ENCODE results near the gene ILF3. TPM values are rescaled to one million over a fixed set of nuclear protein-coding genes. Genes with fewer than 3 reads are reported as not detected.
A peak's percentile ranks its signal among the peaks of the same experiment; 100 is the strongest.

The ILF3 gene
- total RNA-seq, 1 donor from 2014 or later: 69.4 TPM

DNA sequence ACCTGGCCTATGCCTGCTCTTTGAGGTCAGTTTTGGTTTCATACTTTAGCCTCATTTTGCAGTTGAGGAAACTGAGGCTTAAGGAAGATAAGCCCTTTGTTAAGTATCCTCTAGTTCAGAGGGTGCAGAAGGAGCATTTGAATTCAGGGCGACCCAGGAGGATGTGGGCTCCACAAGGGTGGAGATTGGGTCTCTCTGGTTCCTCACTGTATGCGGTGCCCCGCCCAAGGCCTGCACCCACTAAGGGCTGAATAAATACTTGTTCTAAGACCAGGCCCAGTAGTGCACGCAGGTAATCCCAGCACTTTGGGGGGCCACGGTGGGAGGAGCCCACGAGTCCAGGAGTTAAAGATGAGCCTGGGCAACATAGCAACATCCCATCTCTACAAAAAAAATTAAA, 29.6 kb upstream of the ILF3 start:
- no peaks in the 10 kb centered on the region for H3K9me3 ChIP-seq (ENCODE audit: control insufficient read depth in 3 of 3, low read length in 3 of 3)
- H3K27me3 ChIP-seq (ENCODE audit: control insufficient read depth in 3 of 3, insufficient read depth in 3 of 3, low read length in 3 of 3): no peaks in the 10 kb centered on the region
- H3K4me1 ChIP-seq (ENCODE audit: control insufficient read depth in 3 of 3, insufficient read depth in 3 of 3, low read length in 3 of 3): peaks cover 10 to 28% (median 13%) of the 10 kb centered on the region in 3 donors
- H3K36me3 ChIP-seq (ENCODE audit: control insufficient read depth in 3 of 3, insufficient read depth in 3 of 3, low read length in 3 of 3): peaks cover 15 to 19% (median 16%) of the 10 kb centered on the region in 3 donors
- H3K27ac ChIP-seq (ENCODE audit: low read depth, low read length): peak overlapping the region; percentile 87
- H3K4me3 ChIP-seq (ENCODE audit: low read length in 3 of 3): peak overlapping the region; percentile 76 to 84 (median 83)
- H3K9ac ChIP-seq (ENCODE audit: low read depth in 1 of 3, low read length in 3 of 3): peak overlapping the region; percentile 71 to 87 (median 87)

DNA sequence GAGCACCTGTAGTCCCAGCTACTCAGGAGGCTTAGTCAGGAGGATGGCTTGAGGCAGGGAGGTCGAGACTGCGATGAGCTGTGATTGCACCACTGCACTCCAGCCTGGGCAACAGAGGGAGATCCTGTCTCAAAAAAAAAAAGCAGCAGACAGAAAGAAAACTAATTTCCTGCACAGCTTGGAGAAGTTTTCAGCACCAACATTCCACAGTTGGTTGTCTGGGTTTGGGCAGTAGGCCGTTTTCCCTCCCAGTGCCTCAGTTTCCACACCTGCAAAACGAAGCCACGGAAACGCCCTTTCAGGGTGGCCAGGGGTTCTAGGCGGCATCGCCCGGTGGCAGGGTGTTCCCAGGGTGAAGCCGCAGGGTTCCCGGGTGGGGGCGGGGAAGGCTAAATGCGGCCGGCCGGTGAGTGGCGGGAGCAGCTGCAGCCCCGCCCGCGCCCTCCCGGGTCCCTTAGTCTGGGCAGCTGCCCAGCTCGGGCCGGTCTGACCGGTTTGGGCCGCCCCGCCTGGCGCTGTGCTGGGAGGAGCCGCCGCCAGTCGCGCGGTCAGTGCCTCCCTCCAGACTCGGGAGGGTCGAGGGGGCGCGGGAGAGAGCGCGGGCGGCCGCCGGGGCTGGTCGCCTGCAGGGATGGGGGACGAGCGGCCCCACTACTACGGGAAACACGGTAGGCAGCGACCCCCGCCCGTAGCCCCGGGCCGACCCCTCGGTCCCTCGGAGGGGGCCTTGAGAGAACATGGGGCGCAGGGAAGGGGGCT, 29.0 kb upstream of the ILF3 start, which contains the start of gene SLC44A2:
Gene SLC44A2 (plus strand): TSS at position 551 of the 759 bp plus-strand sequence. CDS start 81 bp downstream, at position 632.
- Histone ChIP-seq H3K36me3 (ENCODE audit: control insufficient read depth in 3 of 3, insufficient read depth in 3 of 3, low read length in 3 of 3) (peaks cover 18 to 22% (median 19%) of the 10 kb centered on the region in 3 donors), H3K27me3 (ENCODE audit: control insufficient read depth in 3 of 3, insufficient read depth in 3 of 3, low read length in 3 of 3) (no peaks in the 10 kb centered on the region), H3K9ac (ENCODE audit: low read depth in 1 of 3, low read length in 3 of 3) (peak within 1 kb of the TSS; percentile 90 to 95 (median 91)), H3K27ac (ENCODE audit: low read depth, low read length) (peak within 1 kb of the TSS; percentile 87), H3K4me3 (ENCODE audit: low read length in 3 of 3) (peak within 1 kb of the TSS; percentile 76 to 85 (median 84)), H3K9me3 (ENCODE audit: control insufficient read depth in 3 of 3, low read length in 3 of 3) (no peaks in the 10 kb centered on the region), H3K4me1 (ENCODE audit: control insufficient read depth in 3 of 3, insufficient read depth in 3 of 3, low read length in 3 of 3) (peaks cover 10 to 28% (median 13%) of the 10 kb centered on the region in 3 donors)

DNA sequence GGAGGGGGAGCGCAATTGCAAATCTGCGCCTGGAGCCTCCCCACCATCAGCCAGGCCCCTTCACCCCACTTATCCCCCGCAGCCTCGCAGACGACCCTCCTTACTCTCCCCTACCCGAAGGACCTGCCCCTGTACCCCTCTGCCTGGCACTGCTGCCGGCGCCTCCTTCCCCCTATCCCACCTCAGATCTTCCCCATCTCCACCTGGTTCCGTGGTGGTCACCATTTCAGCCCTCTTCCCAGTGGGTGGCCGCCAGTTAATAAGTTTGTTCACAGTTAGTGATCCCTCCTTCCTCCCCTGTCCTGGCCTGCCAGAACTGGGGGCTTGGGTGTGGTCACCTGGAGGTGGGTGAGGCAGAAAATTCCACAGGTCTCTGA, 28.4 kb upstream of the ILF3 start:
- H3K9me3 ChIP-seq (ENCODE audit: control insufficient read depth in 3 of 3, low read length in 3 of 3): no peaks in the 10 kb centered on the region
- peak overlapping the region; percentile 90 to 95 (median 91) for H3K9ac ChIP-seq (ENCODE audit: low read depth in 1 of 3, low read length in 3 of 3)
- peak overlapping the region; percentile 71 to 85 (median 84) for H3K4me3 ChIP-seq (ENCODE audit: low read length in 3 of 3)
- H3K4me1 ChIP-seq (ENCODE audit: control insufficient read depth in 3 of 3, insufficient read depth in 3 of 3, low read length in 3 of 3): peaks cover 10 to 28% (median 13%) of the 10 kb centered on the region in 3 donors
- H3K36me3 ChIP-seq (ENCODE audit: control insufficient read depth in 3 of 3, insufficient read depth in 3 of 3, low read length in 3 of 3): peaks cover 19 to 23% (median 19%) of the 10 kb centered on the region in 3 donors
- peak overlapping the region; percentile 87 for H3K27ac ChIP-seq (ENCODE audit: low read depth, low read length)
- no peaks in the 10 kb centered on the region for H3K27me3 ChIP-seq (ENCODE audit: control insufficient read depth in 3 of 3, insufficient read depth in 3 of 3, low read length in 3 of 3)

DNA sequence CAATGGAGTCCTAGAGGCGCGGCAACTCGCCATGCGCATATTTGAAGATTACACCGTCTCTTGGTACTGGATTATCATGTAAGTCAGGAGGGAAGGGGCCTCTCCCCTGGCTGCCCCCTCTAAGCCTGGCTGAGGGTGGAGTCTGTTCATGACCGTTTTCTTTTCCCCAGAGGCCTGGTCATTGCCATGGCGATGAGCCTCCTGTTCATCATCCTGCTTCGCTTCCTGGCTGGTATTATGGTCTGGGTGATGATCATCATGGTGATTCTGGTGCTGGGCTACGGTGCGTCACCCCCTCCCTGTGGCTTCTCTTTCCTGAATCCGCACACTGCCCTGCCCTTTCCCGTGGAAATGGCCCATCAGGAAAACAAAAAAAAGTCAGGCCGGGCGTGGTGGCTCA, 22.3 kb upstream of the ILF3 start:
- Histone ChIP-seq H3K9me3 (ENCODE audit: control insufficient read depth in 3 of 3, low read length in 3 of 3) (no peaks in the 10 kb centered on the region), H3K27ac (ENCODE audit: low read depth, low read length) (no peak overlapping the region), H3K27me3 (ENCODE audit: control insufficient read depth in 3 of 3, insufficient read depth in 3 of 3, low read length in 3 of 3) (no peaks in the 10 kb centered on the region), H3K9ac (ENCODE audit: low read depth in 1 of 3, low read length in 3 of 3) (no peak overlapping the region), H3K4me3 (ENCODE audit: low read length in 3 of 3) (no peak overlapping the region), H3K36me3 (ENCODE audit: control insufficient read depth in 3 of 3, insufficient read depth in 3 of 3, low read length in 3 of 3) (peaks cover 61 to 64% (median 63%) of the 10 kb centered on the region in 3 donors), H3K4me1 (ENCODE audit: control insufficient read depth in 3 of 3, insufficient read depth in 3 of 3, low read length in 3 of 3) (peaks cover 0 to 19% (median 3%) of the 10 kb centered on the region in 3 donors)

DNA sequence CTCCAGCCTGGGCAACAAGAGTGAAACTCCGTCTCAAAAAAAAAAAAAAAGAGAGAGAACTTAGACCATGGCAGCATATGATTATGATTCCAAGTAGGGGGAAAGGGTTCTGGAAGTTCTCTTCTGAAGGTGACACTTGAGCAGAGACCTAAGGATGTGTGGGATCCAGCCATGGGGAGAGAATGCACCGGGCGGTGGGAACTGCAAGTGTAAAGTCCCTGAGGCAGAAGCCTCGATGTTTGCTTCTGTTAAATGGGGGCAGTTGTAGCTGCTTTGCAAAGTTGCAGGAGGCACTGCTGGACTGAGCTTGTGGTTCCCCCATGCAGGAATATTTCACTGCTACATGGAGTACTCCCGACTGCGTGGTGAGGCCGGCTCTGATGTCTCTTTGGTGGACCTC, 19.7 kb upstream of the ILF3 start:
- no peak overlapping the region for H3K27ac ChIP-seq (ENCODE audit: low read depth, low read length)
- no peaks in the 10 kb centered on the region for H3K9me3 ChIP-seq (ENCODE audit: control insufficient read depth in 3 of 3, low read length in 3 of 3)
- H3K4me1 ChIP-seq (ENCODE audit: control insufficient read depth in 3 of 3, insufficient read depth in 3 of 3, low read length in 3 of 3): peaks cover 0 to 6% (median 3%) of the 10 kb centered on the region in 3 donors
- H3K36me3 ChIP-seq (ENCODE audit: control insufficient read depth in 3 of 3, insufficient read depth in 3 of 3, low read length in 3 of 3): peaks cover 62 to 71% (median 66%) of the 10 kb centered on the region in 3 donors
- H3K4me3 ChIP-seq (ENCODE audit: low read length in 3 of 3): no peak overlapping the region
- H3K9ac ChIP-seq (ENCODE audit: low read depth in 1 of 3, low read length in 3 of 3): no peak overlapping the region
- H3K27me3 ChIP-seq (ENCODE audit: control insufficient read depth in 3 of 3, insufficient read depth in 3 of 3, low read length in 3 of 3): no peaks in the 10 kb centered on the region

DNA sequence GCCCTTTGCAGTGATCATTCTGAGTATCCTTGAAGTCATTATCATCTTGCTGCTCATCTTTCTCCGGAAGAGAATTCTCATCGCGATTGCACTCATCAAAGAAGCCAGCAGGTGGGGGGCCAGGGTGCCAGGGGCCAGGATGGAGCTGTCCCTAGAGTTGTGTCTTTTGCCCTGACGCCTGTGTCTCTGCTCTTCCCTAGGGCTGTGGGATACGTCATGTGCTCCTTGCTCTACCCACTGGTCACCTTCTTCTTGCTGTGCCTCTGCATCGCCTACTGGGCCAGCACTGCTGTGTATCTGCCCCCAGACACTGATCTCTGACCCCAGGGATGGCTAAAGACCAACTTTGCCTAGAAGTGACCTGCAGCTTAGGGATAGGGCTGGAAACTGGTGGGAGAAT, 19.2 kb upstream of the ILF3 start:
- H3K4me3 ChIP-seq (ENCODE audit: low read length in 3 of 3): no peak overlapping the region
- no peak overlapping the region for H3K9ac ChIP-seq (ENCODE audit: low read depth in 1 of 3, low read length in 3 of 3)
- no peaks in the 10 kb centered on the region for H3K27me3 ChIP-seq (ENCODE audit: control insufficient read depth in 3 of 3, insufficient read depth in 3 of 3, low read length in 3 of 3)
- H3K4me1 ChIP-seq (ENCODE audit: control insufficient read depth in 3 of 3, insufficient read depth in 3 of 3, low read length in 3 of 3): peaks cover 0 to 6% (median 3%) of the 10 kb centered on the region in 3 donors
- no peaks in the 10 kb centered on the region for H3K9me3 ChIP-seq (ENCODE audit: control insufficient read depth in 3 of 3, low read length in 3 of 3)
- H3K27ac ChIP-seq (ENCODE audit: low read depth, low read length): no peak overlapping the region
- H3K36me3 ChIP-seq (ENCODE audit: control insufficient read depth in 3 of 3, insufficient read depth in 3 of 3, low read length in 3 of 3): peaks cover 61 to 69% (median 69%) of the 10 kb centered on the region in 3 donors

DNA sequence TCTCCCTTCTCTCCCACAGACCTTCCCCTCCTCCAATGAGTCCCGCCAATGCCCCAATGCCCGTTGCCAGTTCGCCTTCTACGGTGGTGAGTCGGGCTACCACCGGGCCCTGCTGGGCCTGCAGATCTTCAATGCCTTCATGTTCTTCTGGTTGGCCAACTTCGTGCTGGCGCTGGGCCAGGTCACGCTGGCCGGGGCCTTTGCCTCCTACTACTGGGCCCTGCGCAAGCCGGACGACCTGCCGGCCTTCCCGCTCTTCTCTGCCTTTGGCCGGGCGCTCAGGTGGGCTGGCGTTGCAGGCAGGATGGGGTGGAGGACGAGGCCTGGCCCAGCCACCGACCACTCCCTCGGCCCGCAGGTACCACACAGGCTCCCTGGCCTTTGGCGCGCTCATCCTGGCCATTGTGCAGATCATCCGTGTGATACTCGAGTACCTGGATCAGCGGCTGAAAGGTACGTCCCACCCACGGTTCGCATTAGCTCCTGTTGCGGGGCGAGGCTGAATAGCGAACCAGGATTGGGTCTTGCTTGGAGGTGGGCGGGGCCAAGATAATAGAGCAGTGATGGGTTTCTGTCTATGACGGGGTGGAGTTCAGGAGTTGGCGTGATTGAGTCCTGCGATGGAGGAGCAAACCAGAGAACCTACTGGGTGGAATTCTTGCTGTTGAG, 17.7 kb upstream of the ILF3 start:
- Histone ChIP-seq H3K9me3 (ENCODE audit: control insufficient read depth in 3 of 3, low read length in 3 of 3) (no peaks in the 10 kb centered on the region), H3K4me1 (ENCODE audit: control insufficient read depth in 3 of 3, insufficient read depth in 3 of 3, low read length in 3 of 3) (peaks cover 0 to 6% (median 3%) of the 10 kb centered on the region in 3 donors), H3K27me3 (ENCODE audit: control insufficient read depth in 3 of 3, insufficient read depth in 3 of 3, low read length in 3 of 3) (no peaks in the 10 kb centered on the region), H3K4me3 (ENCODE audit: low read length in 3 of 3) (no peak overlapping the region), H3K9ac (ENCODE audit: low read depth in 1 of 3, low read length in 3 of 3) (no peak overlapping the region), H3K36me3 (ENCODE audit: control insufficient read depth in 3 of 3, insufficient read depth in 3 of 3, low read length in 3 of 3) (peaks cover 64 to 75% (median 71%) of the 10 kb centered on the region in 3 donors), H3K27ac (ENCODE audit: low read depth, low read length) (no peak overlapping the region)

DNA sequence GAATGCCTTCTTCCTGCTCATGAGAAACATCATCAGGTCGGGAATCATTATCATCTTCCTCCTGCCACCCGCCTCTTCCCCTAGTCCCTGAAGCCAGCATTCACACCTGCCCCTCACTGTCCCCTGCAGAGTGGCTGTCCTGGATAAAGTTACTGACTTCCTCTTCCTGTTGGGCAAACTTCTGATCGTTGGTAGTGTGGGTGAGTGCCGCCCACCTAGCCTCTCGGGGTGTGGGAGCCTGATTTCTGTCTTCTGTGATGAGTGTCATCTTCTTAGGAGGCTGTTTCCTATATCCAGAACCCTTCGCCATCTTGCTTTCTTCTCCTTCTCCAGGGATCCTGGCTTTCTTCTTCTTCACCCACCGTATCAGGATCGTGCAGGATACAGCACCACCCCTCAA, 16.3 kb upstream of the ILF3 start:
- H3K4me1 ChIP-seq (ENCODE audit: control insufficient read depth in 3 of 3, insufficient read depth in 3 of 3, low read length in 3 of 3): peaks cover 4 to 13% (median 5%) of the 10 kb centered on the region in 3 donors
- no peaks in the 10 kb centered on the region for H3K27me3 ChIP-seq (ENCODE audit: control insufficient read depth in 3 of 3, insufficient read depth in 3 of 3, low read length in 3 of 3)
- no peak overlapping the region for H3K27ac ChIP-seq (ENCODE audit: low read depth, low read length)
- no peak overlapping the region for H3K4me3 ChIP-seq (ENCODE audit: low read length in 3 of 3)
- no peak overlapping the region for H3K9ac ChIP-seq (ENCODE audit: low read depth in 1 of 3, low read length in 3 of 3)
- H3K9me3 ChIP-seq (ENCODE audit: control insufficient read depth in 3 of 3, low read length in 3 of 3): no peaks in the 10 kb centered on the region
- H3K36me3 ChIP-seq (ENCODE audit: control insufficient read depth in 3 of 3, insufficient read depth in 3 of 3, low read length in 3 of 3): peaks cover 64 to 75% (median 70%) of the 10 kb centered on the region in 3 donors

DNA sequence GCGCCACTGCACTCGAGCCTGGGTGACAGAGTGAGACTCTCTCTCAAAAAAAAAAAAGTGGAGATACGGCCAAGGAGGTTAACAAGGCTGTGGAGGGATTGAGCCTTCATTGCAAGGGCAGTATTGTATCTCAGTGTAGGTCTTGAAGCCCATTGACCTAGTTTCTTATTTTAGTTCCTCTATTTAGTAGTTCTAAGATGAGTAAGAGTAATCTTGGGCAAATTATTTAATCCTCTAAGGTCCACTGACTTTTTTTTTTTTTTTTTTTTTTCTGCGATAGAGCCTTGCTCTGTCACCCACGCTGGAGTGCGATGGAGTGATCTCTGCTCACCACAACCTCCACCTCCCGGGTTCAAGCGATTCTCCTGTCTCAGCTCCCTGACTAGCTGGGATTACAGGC, 14.3 kb upstream of the ILF3 start:
- H3K27ac ChIP-seq (ENCODE audit: low read depth, low read length): no peak overlapping the region
- no peak overlapping the region for H3K4me3 ChIP-seq (ENCODE audit: low read length in 3 of 3)
- H3K36me3 ChIP-seq (ENCODE audit: control insufficient read depth in 3 of 3, insufficient read depth in 3 of 3, low read length in 3 of 3): peaks cover 62 to 72% (median 71%) of the 10 kb centered on the region in 3 donors
- H3K27me3 ChIP-seq (ENCODE audit: control insufficient read depth in 3 of 3, insufficient read depth in 3 of 3, low read length in 3 of 3): no peaks in the 10 kb centered on the region
- peaks cover 20 to 29% (median 22%) of the 10 kb centered on the region in 3 donors for H3K4me1 ChIP-seq (ENCODE audit: control insufficient read depth in 3 of 3, insufficient read depth in 3 of 3, low read length in 3 of 3)
- H3K9ac ChIP-seq (ENCODE audit: low read depth in 1 of 3, low read length in 3 of 3): no peak overlapping the region
- H3K9me3 ChIP-seq (ENCODE audit: control insufficient read depth in 3 of 3, low read length in 3 of 3): no peaks in the 10 kb centered on the region

DNA sequence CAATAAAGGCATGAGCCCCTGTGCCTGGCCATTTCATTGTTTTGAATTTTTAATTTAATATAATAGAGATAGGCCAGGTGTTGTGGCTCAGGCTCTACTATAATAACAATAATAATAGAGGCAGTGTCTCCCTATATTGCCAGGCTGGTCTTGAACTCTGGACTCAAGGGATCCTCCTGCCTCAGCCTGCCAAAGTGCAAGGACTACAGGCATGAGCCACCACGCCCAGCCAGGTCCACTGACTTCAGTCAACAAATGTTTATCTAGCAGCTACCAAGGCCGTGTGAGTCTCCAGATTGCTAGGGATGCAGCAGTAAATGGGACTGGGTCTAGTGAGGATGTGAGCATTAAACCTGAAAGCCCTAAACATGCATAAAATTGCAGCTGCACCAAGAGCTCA, 13.8 kb upstream of the ILF3 start:
- no peak overlapping the region for H3K27ac ChIP-seq (ENCODE audit: low read depth, low read length)
- no peak overlapping the region for H3K4me3 ChIP-seq (ENCODE audit: low read length in 3 of 3)
- no peaks in the 10 kb centered on the region for H3K9me3 ChIP-seq (ENCODE audit: control insufficient read depth in 3 of 3, low read length in 3 of 3)
- H3K36me3 ChIP-seq (ENCODE audit: control insufficient read depth in 3 of 3, insufficient read depth in 3 of 3, low read length in 3 of 3): peaks cover 56 to 67% (median 65%) of the 10 kb centered on the region in 3 donors
- H3K27me3 ChIP-seq (ENCODE audit: control insufficient read depth in 3 of 3, insufficient read depth in 3 of 3, low read length in 3 of 3): no peaks in the 10 kb centered on the region
- no peak overlapping the region for H3K9ac ChIP-seq (ENCODE audit: low read depth in 1 of 3, low read length in 3 of 3)
- H3K4me1 ChIP-seq (ENCODE audit: control insufficient read depth in 3 of 3, insufficient read depth in 3 of 3, low read length in 3 of 3): peaks cover 19 to 24% (median 20%) of the 10 kb centered on the region in 3 donors

Measured in skeletal muscle tissue (tissue), 4 donors.